Prostate gland (tissue), 2 donors: ENCODE measurements around the gene SLC13A4.

Experiments
- POLR2A ChIP-seq: fragments of 450-650 bp; IDR thresholded peaks from one replicate; pipeline ENCODE4 v1.6.1; 2016; ENCODE audit warnings: antibody characterized with exemption, mild to moderate bottlenecking
- POLR2AphosphoS5 ChIP-seq: sonication (generic); formaldehyde crosslinking; IDR thresholded peaks from one replicate; pipeline ENCODE4 v1.6.1; 2017; ENCODE audit warnings: antibody characterized with exemption
- TF ChIP-seq, protein P1 (sequence below), 4 experiments: fragments of 200-600 bp in 2 of 4; fragments of 450-650 bp in 2 of 4; sonication (generic) in 2 of 4; IDR thresholded peaks; 1 replicate in 3 of 4; 2 replicates in 1 of 4; pipeline ENCODE4 v1.5.1; 2016 to 2019; ENCODE audit warnings: antibody characterized with exemption in 4 of 4, mild to moderate bottlenecking in 2 of 4, moderate library complexity in 2 of 4

DNA sequence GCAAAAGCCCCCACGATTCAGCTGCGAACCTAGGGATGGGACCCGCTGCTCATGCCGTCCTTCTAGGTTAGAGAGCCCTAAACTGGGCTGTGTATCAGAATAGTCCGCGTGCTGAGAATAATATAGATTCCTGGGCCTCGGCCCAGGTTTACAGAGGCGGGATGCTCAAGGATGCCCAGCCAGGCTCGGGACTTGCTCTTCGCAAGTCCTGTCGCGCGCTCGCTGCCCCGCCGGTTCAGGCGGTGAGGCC lies 65.9 kb downstream of the SLC13A4 start:
- TF ChIP-seq POLR2A (no peak), POLR2AphosphoS5 (no peak)
- TF ChIP-seq, protein P1, sequence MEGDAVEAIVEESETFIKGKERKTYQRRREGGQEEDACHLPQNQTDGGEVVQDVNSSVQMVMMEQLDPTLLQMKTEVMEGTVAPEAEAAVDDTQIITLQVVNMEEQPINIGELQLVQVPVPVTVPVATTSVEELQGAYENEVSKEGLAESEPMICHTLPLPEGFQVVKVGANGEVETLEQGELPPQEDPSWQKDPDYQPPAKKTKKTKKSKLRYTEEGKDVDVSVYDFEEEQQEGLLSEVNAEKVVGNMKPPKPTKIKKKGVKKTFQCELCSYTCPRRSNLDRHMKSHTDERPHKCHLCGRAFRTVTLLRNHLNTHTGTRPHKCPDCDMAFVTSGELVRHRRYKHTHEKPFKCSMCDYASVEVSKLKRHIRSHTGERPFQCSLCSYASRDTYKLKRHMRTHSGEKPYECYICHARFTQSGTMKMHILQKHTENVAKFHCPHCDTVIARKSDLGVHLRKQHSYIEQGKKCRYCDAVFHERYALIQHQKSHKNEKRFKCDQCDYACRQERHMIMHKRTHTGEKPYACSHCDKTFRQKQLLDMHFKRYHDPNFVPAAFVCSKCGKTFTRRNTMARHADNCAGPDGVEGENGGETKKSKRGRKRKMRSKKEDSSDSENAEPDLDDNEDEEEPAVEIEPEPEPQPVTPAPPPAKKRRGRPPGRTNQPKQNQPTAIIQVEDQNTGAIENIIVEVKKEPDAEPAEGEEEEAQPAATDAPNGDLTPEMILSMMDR (IDR thresholded peaks at IDR 0.05): peak in 2 of 4 experiments; percentile 54 to 97
